ENCODE results near the gene UCN2.
"Not testable (repeated sequence)": the region's sequence is repeated elsewhere in the genome, so short reads cannot be mapped to it uniquely, and the experiment has no call there.

UCN2 gene

GRCh38 chr3:48546203-48546829 is 17.3 kb downstream of the UCN2 start:
- no peak overlapping the region for H3K27ac ChIP-seq
- no peak for DNase-seq (ENCODE audit: low read depth, low spot score)

GRCh38 chr3:48544141-48544540 is 19.4 kb downstream of the UCN2 start:
- DNase-seq (ENCODE audit: low read depth, low spot score), result no peak
- H3K27ac ChIP-seq, result no peak overlapping the region

GRCh38 chr3:48543271-48543866 is 20.2 kb downstream of the UCN2 start:
- DNase-seq (ENCODE audit: low read depth, low spot score), result no peak
- no peak overlapping the region for H3K27ac ChIP-seq

GRCh38 chr3:48538451-48538850 is 25.1 kb downstream of the UCN2 start:
- H3K27ac ChIP-seq, result no peak overlapping the region
- no peak for DNase-seq (ENCODE audit: low read depth, low spot score)

GRCh38 chr3:48536785-48537184 is 26.8 kb downstream of the UCN2 start:
- no peak overlapping the region for H3K27ac ChIP-seq
- DNase-seq (ENCODE audit: low read depth, low spot score), result no peak

GRCh38 chr3:48536116-48536515 is 27.5 kb downstream of the UCN2 start:
- peak overlapping the region; percentile 45 for H3K27ac ChIP-seq
- no peak for DNase-seq (ENCODE audit: low read depth, low spot score)

GRCh38 chr3:48535578-48535977 is 28.0 kb downstream of the UCN2 start:
- peak; percentile 89 for DNase-seq (ENCODE audit: low read depth, low spot score)
- H3K27ac ChIP-seq, result peak overlapping the region; percentile 45

- DNase-seq (ENCODE audit: low read depth, low spot score), result no peak
- H3K27ac ChIP-seq, result no peak overlapping the region
These were observed 30.6 kb downstream of the UCN2 start for GRCh38 chr3:48532977-48533337.

- no peak overlapping the region for H3K27ac ChIP-seq
- no peak for DNase-seq (ENCODE audit: low read depth, low spot score)
These were observed 31.2 kb downstream of the UCN2 start for GRCh38 chr3:48532271-48532976.

- not testable (repeated sequence) for DNase-seq (ENCODE audit: low read depth, low spot score); H3K27ac ChIP-seq
These were observed 32.9 kb downstream of the UCN2 start for GRCh38 chr3:48530701-48531100.

GRCh38 chr3:48528754-48529153 is 34.8 kb downstream of the UCN2 start:
- no peak overlapping the region for H3K27ac ChIP-seq
- no peak for DNase-seq (ENCODE audit: low read depth, low spot score)

- H3K27ac ChIP-seq, result no peak overlapping the region
- DNase-seq (ENCODE audit: low read depth, low spot score), result no peak
These were observed 35.5 kb downstream of the UCN2 start for GRCh38 chr3:48528048-48528447.

GRCh38 chr3:48524970-48525369 is 38.6 kb downstream of the UCN2 start:
- no peak for DNase-seq (ENCODE audit: low read depth, low spot score)
- no peak overlapping the region for H3K27ac ChIP-seq

GRCh38 chr3:48521635-48522034 is 41.9 kb downstream of the UCN2 start:
- H3K27ac ChIP-seq, result no peak overlapping the region

GRCh38 chr3:48519277-48519643 is 44.3 kb downstream of the UCN2 start:
- no peak for DNase-seq (ENCODE audit: low read depth, low spot score)
- H3K27ac ChIP-seq, result no peak overlapping the region

More at GRCh38 chr3:48521635-48522034, 41.9 kb downstream of the UCN2 start:
- DNase-seq (ENCODE audit: low read depth, low spot score), result no peak

- no peak overlapping the region for H3K27ac ChIP-seq
- DNase-seq (ENCODE audit: low read depth, low spot score), result no peak
These were observed 44.8 kb downstream of the UCN2 start for GRCh38 chr3:48518638-48519276.

GRCh38 chr3:48518069-48518468 is 45.5 kb downstream of the UCN2 start:
- H3K27ac ChIP-seq, result no peak overlapping the region
- DNase-seq (ENCODE audit: low read depth, low spot score), result no peak

- H3K27ac ChIP-seq, result no peak overlapping the region
- no peak for DNase-seq (ENCODE audit: low read depth, low spot score)
These were observed 47.0 kb downstream of the UCN2 start for GRCh38 chr3:48516571-48516970.

- no peak overlapping the region for H3K27ac ChIP-seq
- DNase-seq (ENCODE audit: low read depth, low spot score), result no peak
These were observed 49.0 kb downstream of the UCN2 start for GRCh38 chr3:48514431-48515227.
